Activated CD4-positive, alpha-beta memory T cell treated with anti-CD3 and anti-CD28 coated beads, Interleukin-2, amount 10 ng/mL, durations not matched to agents 7 days and 5 days (primary cell): ENCODE data around the gene BHLHA9. TPM values are rescaled to one million over a fixed set of nuclear protein-coding genes. Genes with fewer than 3 reads are reported as not detected.
"Not testable (repeated sequence)": the region's sequence is repeated elsewhere in the genome, so short reads cannot be mapped to it uniquely, and the experiment has no call there.

Source experiments
- CTCF ChIA-PET: fragments of 350-600 bp; sonication (Branson Sonifier 250); formaldehyde crosslinking; loops from one replicate; lab custom pipeline; 2021; ENCODE audit warnings: antibody characterized with exemption, inconsistent platforms; lab: Charles Lee
- POLR2A ChIA-PET: fragments of 350-600 bp; sonication (Branson Sonifier 250); formaldehyde crosslinking; loops from one replicate; lab custom pipeline; 2021; ENCODE audit warnings: antibody characterized with exemption; lab: Charles Lee
- DNase-seq: peaks from one replicate; pipeline ENCODE4 v3.0.0-alpha.2; 2020
- H3K27ac Mint-ChIP-seq: one replicate; pipeline ENCODE4 v1.8.0; 2021; ENCODE audit warnings: mild to moderate bottlenecking, mixed read lengths
- H3K27me3 Mint-ChIP-seq: one replicate; pipeline ENCODE4 v1.8.0; 2021; ENCODE audit warnings: mixed read lengths
- H3K36me3 Mint-ChIP-seq: one replicate; pipeline ENCODE4 v1.8.0; 2021; ENCODE audit warnings: low read depth, mixed read lengths
- H3K4me1 Mint-ChIP-seq: one replicate; pipeline ENCODE4 v1.8.0; 2021; ENCODE audit warnings: mixed read lengths
- H3K4me3 Mint-ChIP-seq: one replicate; pipeline ENCODE4 v1.8.0; 2021; ENCODE audit warnings: mild to moderate bottlenecking, mixed read lengths
- H3K9me3 Mint-ChIP-seq: one replicate; pipeline ENCODE4 v1.8.0; 2021; ENCODE audit warnings: mixed read lengths
- total RNA-seq, 2 experiments: library from RNA; stranded (reverse); gene quantifications; one replicate each; pipeline ENCODE4 v1.2.3, GENCODE V29; 2021

The BHLHA9 gene
- total RNA-seq, 2 experiments from 2014 or later, result not detected

DNA sequence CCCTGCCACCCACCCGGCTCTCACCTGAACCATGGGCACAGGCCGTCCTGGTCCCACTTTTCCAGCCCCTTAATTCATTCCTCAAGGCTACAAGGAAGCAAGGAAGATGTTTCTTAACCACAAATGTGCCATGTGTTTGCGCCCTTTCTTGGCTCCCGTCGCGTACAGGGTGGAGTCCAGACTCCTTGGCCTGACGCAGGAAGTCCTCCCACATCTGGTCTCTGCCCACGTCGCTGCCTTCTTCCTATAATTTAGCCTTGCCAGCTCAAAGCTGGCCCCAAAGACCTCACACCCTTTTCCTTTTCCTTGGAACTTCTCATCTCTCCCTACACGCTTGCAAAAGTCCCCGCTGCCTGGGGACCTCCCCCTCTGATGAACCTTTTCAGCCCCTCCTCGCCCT lies 38.8 kb upstream of the BHLHA9 start:
- ChIA-PET POLR2A (interaction anchor here (0.7 kb wide), 1 partner anchor 31 kb away, joined by 3 read pairs; no protein-coding TSS in a partner anchor), CTCF (no interaction called here)
- DNase-seq, result no peak
- peaks cover 16% of the 10 kb centered on the region for H3K4me1 Mint-ChIP-seq
- peak overlapping the region; percentile 8 for H3K4me3 Mint-ChIP-seq
- H3K9me3 Mint-ChIP-seq, result no peaks in the 10 kb centered on the region
- H3K36me3 Mint-ChIP-seq, result peaks cover 5% of the 10 kb centered on the region
- H3K27me3 Mint-ChIP-seq, result peaks cover 47% of the 10 kb centered on the region
- no peak overlapping the region for H3K27ac Mint-ChIP-seq

GRCh38 chr17:1232331-1232730 lies 37.9 kb upstream of the BHLHA9 start:
- H3K4me3 Mint-ChIP-seq, result no peak overlapping the region
- POLR2A ChIA-PET, result interaction anchor here (0.7 kb wide), 1 partner anchor 31 kb away, joined by 3 read pairs; no protein-coding TSS in a partner anchor
- H3K36me3 Mint-ChIP-seq, result peaks cover 5% of the 10 kb centered on the region
- H3K27me3 Mint-ChIP-seq, result peaks cover 38% of the 10 kb centered on the region
- H3K9me3 Mint-ChIP-seq, result no peaks in the 10 kb centered on the region
- H3K27ac Mint-ChIP-seq, result no peak overlapping the region
- peaks cover 13% of the 10 kb centered on the region for H3K4me1 Mint-ChIP-seq
- DNase-seq, result no peak
- CTCF ChIA-PET, result no interaction called here

- POLR2A ChIA-PET, result no interaction called here
- CTCF ChIA-PET, result no interaction called here
- Mint-ChIP-seq H3K9me3 (no peaks in the 10 kb centered on the region), H3K36me3 (peaks cover 5% of the 10 kb centered on the region), H3K4me3 (no peak overlapping the region), H3K27me3 (peaks cover 34% of the 10 kb centered on the region), H3K4me1 (peaks cover 13% of the 10 kb centered on the region), H3K27ac (no peak overlapping the region)
- DNase-seq, result no peak
Observed at GRCh38 chr17:1232786-1233185, 37.5 kb upstream of the BHLHA9 start.

- no peak overlapping the region for H3K27ac Mint-ChIP-seq
- no peaks in the 10 kb centered on the region for H3K9me3 Mint-ChIP-seq
- no peak for DNase-seq
- POLR2A ChIA-PET, result no interaction called here
- no peak overlapping the region for H3K4me3 Mint-ChIP-seq
- H3K4me1 Mint-ChIP-seq, result peaks cover 13% of the 10 kb centered on the region
- H3K36me3 Mint-ChIP-seq, result peaks cover 3% of the 10 kb centered on the region
- CTCF ChIA-PET, result interaction anchor here (0.9 kb wide), 1 partner anchor 131 kb away, joined by 3 read pairs; no protein-coding TSS in a partner anchor
- peaks cover 31% of the 10 kb centered on the region for H3K27me3 Mint-ChIP-seq
Observed at GRCh38 chr17:1234455-1234854, 35.8 kb upstream of the BHLHA9 start.

- peaks cover 9% of the 10 kb centered on the region for H3K4me1 Mint-ChIP-seq
- no peak for DNase-seq
- no peaks in the 10 kb centered on the region for H3K9me3 Mint-ChIP-seq
- ChIA-PET POLR2A (no interaction called here), CTCF (interaction anchor here (0.7 kb wide), 1 partner anchor 141 kb away, joined by 3 read pairs; no protein-coding TSS in a partner anchor)
- H3K36me3 Mint-ChIP-seq, result no peaks in the 10 kb centered on the region
- no peak overlapping the region for H3K4me3 Mint-ChIP-seq
- H3K27me3 Mint-ChIP-seq, result peaks cover 28% of the 10 kb centered on the region
- H3K27ac Mint-ChIP-seq, result no peak overlapping the region
Observed at GRCh38 chr17:1237471-1237870, 32.8 kb upstream of the BHLHA9 start.

GRCh38 chr17:1239210-1239609 lies 31.0 kb upstream of the BHLHA9 start:
- no peak for DNase-seq
- Mint-ChIP-seq H3K27me3 (peaks cover 22% of the 10 kb centered on the region), H3K27ac (no peak overlapping the region), H3K4me1 (peaks cover 9% of the 10 kb centered on the region), H3K9me3 (no peaks in the 10 kb centered on the region), H3K36me3 (no peaks in the 10 kb centered on the region), H3K4me3 (no peak overlapping the region)
- ChIA-PET POLR2A (interaction anchor here (0.7 kb wide), 1 partner anchor 10 kb away, joined by 3 read pairs; no protein-coding TSS in a partner anchor), CTCF (interaction anchor here (0.6 kb wide), 2 partner anchors 12 to 15 kb away, joined by 4 to 5 read pairs; no protein-coding TSS in a partner anchor)

DNA sequence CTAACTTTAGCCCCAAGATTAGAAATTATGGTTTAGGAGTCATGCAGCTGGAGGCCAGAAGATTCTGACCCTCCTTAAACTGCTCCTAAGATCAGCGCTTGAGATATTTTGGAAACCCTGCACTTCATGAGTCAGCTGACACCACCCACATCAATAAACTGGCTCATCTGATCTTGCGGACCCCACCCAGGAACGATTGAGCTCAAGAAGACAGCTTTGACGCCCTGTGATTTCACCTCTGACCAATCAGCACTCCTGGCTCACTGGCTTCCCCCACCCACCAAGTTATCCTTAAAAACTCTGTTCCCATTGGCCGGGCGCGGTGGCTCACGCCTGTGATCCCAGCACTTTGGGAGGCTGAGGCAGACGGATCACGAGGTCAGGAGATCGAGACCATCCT lies 29.8 kb upstream of the BHLHA9 start:
- CTCF ChIA-PET, result interaction anchor here (1.3 kb wide), 1 partner anchor 184 kb away, joined by 3 read pairs; no protein-coding TSS in a partner anchor
- POLR2A ChIA-PET, H3K4me3 Mint-ChIP-seq, H3K36me3 Mint-ChIP-seq, H3K27ac Mint-ChIP-seq, H3K9me3 Mint-ChIP-seq, H3K4me1 Mint-ChIP-seq, DNase-seq: not testable (repeated sequence)
- H3K27me3 Mint-ChIP-seq, result peaks cover 19% of the 10 kb centered on the region

GRCh38 chr17:1241929-1242328 lies 28.3 kb upstream of the BHLHA9 start:
- H3K4me1 Mint-ChIP-seq, result peaks cover 9% of the 10 kb centered on the region
- ChIA-PET POLR2A (no interaction called here), CTCF (no interaction called here)
- peaks cover 19% of the 10 kb centered on the region for H3K27me3 Mint-ChIP-seq
- H3K9me3 Mint-ChIP-seq, result no peaks in the 10 kb centered on the region
- no peak for DNase-seq
- no peak overlapping the region for H3K4me3 Mint-ChIP-seq
- no peaks in the 10 kb centered on the region for H3K36me3 Mint-ChIP-seq
- no peak overlapping the region for H3K27ac Mint-ChIP-seq

DNA sequence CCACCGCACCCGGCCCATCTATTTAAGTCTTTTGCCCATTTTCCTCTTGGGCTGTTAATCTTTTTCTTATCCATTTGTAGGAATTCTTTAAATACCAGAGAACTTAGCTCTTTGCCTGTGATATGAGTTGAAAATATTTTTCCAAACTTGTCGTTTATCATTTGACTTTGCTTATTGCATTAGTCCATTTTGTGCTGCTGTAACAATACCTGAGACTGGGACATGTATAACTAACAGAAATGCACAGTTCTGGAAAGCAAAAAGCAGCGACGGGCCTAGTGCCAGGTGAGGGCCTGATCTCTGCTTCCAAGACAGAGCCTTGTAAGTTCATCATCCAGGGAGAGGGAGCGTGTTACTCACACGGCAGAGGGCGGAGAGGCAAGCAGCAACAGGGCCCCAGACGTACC lies 25.6 kb upstream of the BHLHA9 start:
- Mint-ChIP-seq H3K9me3 (peaks cover 2% of the 10 kb centered on the region), H3K4me3 (no peak overlapping the region), H3K27ac (no peak overlapping the region), H3K4me1 (peaks cover 6% of the 10 kb centered on the region), H3K36me3 (no peaks in the 10 kb centered on the region), H3K27me3 (peaks cover 15% of the 10 kb centered on the region)
- no peak for DNase-seq
- CTCF ChIA-PET, result no interaction called here
- POLR2A ChIA-PET, result no interaction called here

DNA sequence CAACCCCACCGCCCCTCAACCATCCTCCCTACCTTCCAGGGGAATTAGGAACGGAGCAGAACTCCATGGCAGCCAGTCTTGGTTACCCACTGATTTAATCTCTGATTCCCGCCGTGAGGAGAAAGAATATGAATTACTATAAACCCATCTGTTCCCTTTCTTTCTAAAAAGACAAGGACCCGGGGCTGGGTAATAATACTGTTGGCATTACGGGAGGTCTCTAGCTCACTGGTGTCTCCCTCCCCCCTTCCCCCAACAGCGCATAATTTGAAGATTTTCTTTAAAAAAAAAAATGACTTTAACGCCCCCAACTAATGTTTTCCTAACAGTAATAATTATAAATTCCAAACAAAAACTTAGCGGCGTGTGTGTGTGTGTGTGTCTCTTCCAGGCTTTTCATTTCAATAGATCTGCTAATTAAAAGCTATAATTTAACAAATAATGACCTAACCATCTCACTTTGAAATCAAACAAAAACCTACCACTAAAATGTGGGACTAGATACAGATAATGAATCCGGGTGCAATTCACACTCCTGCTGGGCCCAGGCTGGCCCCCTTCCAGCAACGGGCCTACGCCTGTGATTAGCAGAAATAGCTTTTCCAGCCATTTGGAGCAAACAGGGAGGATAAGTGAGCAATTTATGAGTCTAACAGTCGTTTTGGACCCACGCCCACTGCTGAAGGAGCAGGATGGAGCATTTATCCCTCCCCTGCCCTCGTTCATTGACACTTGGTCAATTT lies 18.2 kb upstream of the BHLHA9 start:
- H3K27ac Mint-ChIP-seq, result no peak overlapping the region
- CTCF ChIA-PET, result interaction anchor here (0.7 to 0.8 kb wide), 2 partner anchors 18 to 129 kb away, joined by 3 to 4 read pairs; partner anchors contain the start of gene BHLHA9
- peaks cover 7% of the 10 kb centered on the region for H3K27me3 Mint-ChIP-seq
- peaks cover 15% of the 10 kb centered on the region for H3K4me1 Mint-ChIP-seq
- POLR2A ChIA-PET, result no interaction called here
- no peak overlapping the region for H3K4me3 Mint-ChIP-seq
- H3K9me3 Mint-ChIP-seq, result peaks cover 2% of the 10 kb centered on the region
- no peaks in the 10 kb centered on the region for H3K36me3 Mint-ChIP-seq
- no peak for DNase-seq

DNA sequence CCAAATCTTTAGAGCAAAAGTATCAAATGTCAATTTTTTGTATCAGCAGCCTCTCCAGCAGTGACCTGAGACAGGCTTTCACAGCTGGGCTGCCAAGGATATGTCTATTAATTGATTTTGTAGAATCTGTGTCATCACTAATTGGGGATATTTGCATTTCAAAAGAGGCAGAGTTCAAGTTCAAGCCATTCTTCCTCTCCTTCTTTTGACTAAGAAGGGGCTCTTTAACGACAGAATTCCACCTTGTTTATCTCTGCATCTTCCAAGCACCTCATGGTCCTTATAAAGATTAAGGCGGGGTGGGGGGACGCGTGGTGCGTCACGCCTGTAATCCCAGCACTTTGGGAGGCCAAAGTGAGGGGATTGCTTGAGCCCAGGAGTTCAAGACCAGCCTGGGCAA lies 15.2 kb upstream of the BHLHA9 start:
- Mint-ChIP-seq H3K27me3 (peaks cover 10% of the 10 kb centered on the region), H3K9me3 (no peaks in the 10 kb centered on the region), H3K36me3 (no peaks in the 10 kb centered on the region), H3K27ac (no peak overlapping the region), H3K4me3 (no peak overlapping the region), H3K4me1 (peaks cover 30% of the 10 kb centered on the region)
- CTCF ChIA-PET, result interaction anchor here (0.6 kb wide), 1 partner anchor 110 kb away, joined by 3 read pairs; no protein-coding TSS in a partner anchor
- POLR2A ChIA-PET, result no interaction called here
- no peak for DNase-seq

DNA sequence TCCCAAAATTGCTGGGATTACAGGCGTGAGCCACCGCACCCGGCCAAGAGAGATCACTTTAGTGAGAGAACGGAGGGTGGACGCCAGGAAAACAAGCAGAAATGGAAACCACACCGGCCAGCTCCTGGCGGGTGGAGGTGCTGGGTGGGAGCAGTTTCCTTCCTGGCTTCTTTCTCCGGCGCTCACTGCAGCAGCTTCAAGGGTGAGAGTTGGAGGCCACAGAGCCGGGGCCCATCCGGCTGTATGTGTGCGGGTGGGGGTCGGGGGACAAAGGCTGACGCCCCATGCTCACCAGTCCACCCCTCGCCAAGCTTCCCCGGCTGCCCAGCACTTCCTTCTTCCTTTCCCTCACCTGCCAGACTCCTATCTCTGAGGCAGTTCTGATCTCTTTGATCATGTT lies 13.5 kb upstream of the BHLHA9 start:
- H3K4me1 Mint-ChIP-seq, result peaks cover 33% of the 10 kb centered on the region
- H3K27me3 Mint-ChIP-seq, result peaks cover 16% of the 10 kb centered on the region
- H3K9me3 Mint-ChIP-seq, result no peaks in the 10 kb centered on the region
- ChIA-PET CTCF (interaction anchor here (0.6 to 1.3 kb wide), 4 partner anchors 15 to 224 kb away, joined by 3 to 5 read pairs (median 4); no protein-coding TSS in a partner anchor), POLR2A (no interaction called here)
- DNase-seq, result no peak
- no peak overlapping the region for H3K4me3 Mint-ChIP-seq
- no peak overlapping the region for H3K27ac Mint-ChIP-seq
- no peaks in the 10 kb centered on the region for H3K36me3 Mint-ChIP-seq

- Mint-ChIP-seq H3K27me3 (peaks cover 17% of the 10 kb centered on the region), H3K4me1 (peaks cover 29% of the 10 kb centered on the region), H3K36me3 (no peaks in the 10 kb centered on the region), H3K27ac (no peak overlapping the region), H3K9me3 (no peaks in the 10 kb centered on the region), H3K4me3 (peak overlapping the region; percentile 15)
- ChIA-PET POLR2A (interaction anchor here (1.0 kb wide), 1 partner anchor 72 kb away, joined by 3 read pairs; no protein-coding TSS in a partner anchor), CTCF (interaction anchor here (0.6 to 3.0 kb wide), 15 partner anchors 9 to 389 kb away, joined by 3 to 31 read pairs (median 4); partner anchors contain the start of genes BHLHA9, INPP5K and RILP)
- no peak for DNase-seq
Observed at GRCh38 chr17:1260086-1260769, 10.0 kb upstream of the BHLHA9 start.
